Prostate gland (tissue), 2 donors: Measurements from ENCODE around the gene PRKD1. TPM values are rescaled to one million over a fixed set of nuclear protein-coding genes. Genes with fewer than 3 reads are reported as not detected.
"Not testable (repeated sequence)": the region's sequence is repeated elsewhere in the genome, so short reads cannot be mapped to it uniquely, and the experiment has no call there.

Experiments used
- DNase-seq: peaks from one replicate; pipeline ENCODE4 v3.0.0-alpha.2; 2019; ENCODE audit warnings: low spot score
- H3K27ac ChIP-seq, 2 donors: fragments of 200-600 bp; sonication (generic); 2 replicates each; pipeline ENCODE4 v1.5.1; 2017 to 2019
- H3K27me3 ChIP-seq: fragments of 200-600 bp; sonication (generic); replicated peaks from 2 replicates; pipeline ENCODE4 v1.5.1; 2019; ENCODE audit not compliant: insufficient read depth
- H3K36me3 ChIP-seq, 2 donors: fragments of 200-600 bp; sonication (generic); 1 replicate in 1 of 2; 2 replicates in 1 of 2; pipeline versions ENCODE4 v1.5.1 to v1.8.1; 2017 to 2019
- H3K4me1 ChIP-seq: fragments of 200-600 bp; sonication (generic); replicated peaks from 2 replicates; pipeline ENCODE4 v1.5.1; 2019
- H3K4me3 ChIP-seq, 2 donors: fragments of 200-600 bp; sonication (generic); 2 replicates each; pipeline ENCODE4 v1.5.1; 2017 to 2019
- H3K9me3 ChIP-seq: fragments of 200-600 bp; sonication (generic); 2 replicates; pipeline ENCODE4 v1.5.1; 2017
- POLR2A ChIP-seq: fragments of 450-650 bp; IDR thresholded peaks from one replicate; pipeline ENCODE4 v1.6.1; 2016; ENCODE audit warnings: antibody characterized with exemption, mild to moderate bottlenecking
- POLR2AphosphoS5 ChIP-seq: sonication (generic); formaldehyde crosslinking; IDR thresholded peaks from one replicate; pipeline ENCODE4 v1.6.1; 2017; ENCODE audit warnings: antibody characterized with exemption
- WGBS: methylation state at CpG from one replicate; pipeline ENCODE4 v1.1.5; 2018; 5-methylcytosine and 5-hydroxymethylcytosine counted together
- intact Hi-C: fragments of 100-400 bp; cut with DNase I; formaldehyde crosslinking; loops from one replicate; pipeline ENCODE4 v1.14.2; 2022
- total RNA-seq, 2 donors: library from RNA; depleted of rRNA; stranded (reverse); fragments of >200 nt; gene quantifications; one replicate each; pipeline ENCODE4 v1.1.0, GENCODE V29; 2016
- TF ChIP-seq, protein P1 (sequence below), 4 experiments: fragments of 200-600 bp in 2 of 4; fragments of 450-650 bp in 2 of 4; sonication (generic) in 2 of 4; IDR thresholded peaks; 1 replicate in 3 of 4; 2 replicates in 1 of 4; pipeline ENCODE4 v1.5.1; 2016 to 2019; ENCODE audit warnings: antibody characterized with exemption in 4 of 4, mild to moderate bottlenecking in 2 of 4, moderate library complexity in 2 of 4

Gene PRKD1
- total RNA-seq, 2 donors from 2014 or later = 45.0 to 82.0 TPM

- H3K4me3 ChIP-seq = no peak overlapping the region
- intact Hi-C loops = no loop called here
- H3K27ac ChIP-seq = no peak overlapping the region
- H3K9me3 ChIP-seq = no peaks in the 10 kb centered on the region
- WGBS = 73% methylated on average over 1 of the region's 1 CpG
- TF ChIP-seq, protein P1, sequence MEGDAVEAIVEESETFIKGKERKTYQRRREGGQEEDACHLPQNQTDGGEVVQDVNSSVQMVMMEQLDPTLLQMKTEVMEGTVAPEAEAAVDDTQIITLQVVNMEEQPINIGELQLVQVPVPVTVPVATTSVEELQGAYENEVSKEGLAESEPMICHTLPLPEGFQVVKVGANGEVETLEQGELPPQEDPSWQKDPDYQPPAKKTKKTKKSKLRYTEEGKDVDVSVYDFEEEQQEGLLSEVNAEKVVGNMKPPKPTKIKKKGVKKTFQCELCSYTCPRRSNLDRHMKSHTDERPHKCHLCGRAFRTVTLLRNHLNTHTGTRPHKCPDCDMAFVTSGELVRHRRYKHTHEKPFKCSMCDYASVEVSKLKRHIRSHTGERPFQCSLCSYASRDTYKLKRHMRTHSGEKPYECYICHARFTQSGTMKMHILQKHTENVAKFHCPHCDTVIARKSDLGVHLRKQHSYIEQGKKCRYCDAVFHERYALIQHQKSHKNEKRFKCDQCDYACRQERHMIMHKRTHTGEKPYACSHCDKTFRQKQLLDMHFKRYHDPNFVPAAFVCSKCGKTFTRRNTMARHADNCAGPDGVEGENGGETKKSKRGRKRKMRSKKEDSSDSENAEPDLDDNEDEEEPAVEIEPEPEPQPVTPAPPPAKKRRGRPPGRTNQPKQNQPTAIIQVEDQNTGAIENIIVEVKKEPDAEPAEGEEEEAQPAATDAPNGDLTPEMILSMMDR (IDR thresholded peaks at IDR 0.05) = no peak
- no peak for TF ChIP-seq POLR2A
- no peak for TF ChIP-seq POLR2AphosphoS5
- no peaks in the 10 kb centered on the region for H3K4me1 ChIP-seq
- no peaks in the 10 kb centered on the region for H3K36me3 ChIP-seq
- DNase-seq = no peak
- H3K27me3 ChIP-seq = no peaks in the 10 kb centered on the region
Observed at GRCh38 chr14:29843981-29844380, 83.7 kb downstream of the PRKD1 start.

DNA sequence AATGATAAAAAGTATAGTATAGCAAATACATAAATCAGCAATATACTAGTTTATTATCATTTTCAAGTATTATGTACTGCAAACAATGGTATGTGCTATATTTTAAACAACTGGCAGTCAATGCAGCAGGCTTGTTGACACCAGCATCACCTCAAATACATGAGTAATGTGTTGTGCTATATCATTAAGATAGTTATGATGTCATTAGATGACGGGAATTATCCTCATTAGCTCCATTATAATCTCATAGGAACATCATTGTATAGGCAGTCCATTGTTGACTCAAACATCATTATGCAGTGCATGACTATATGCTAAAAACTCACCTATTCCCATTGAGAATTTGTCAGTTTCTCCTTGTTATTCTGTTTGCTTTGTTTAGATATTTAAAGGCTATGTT, 85.4 kb downstream of the PRKD1 start:
- H3K36me3 ChIP-seq = no peaks in the 10 kb centered on the region
- H3K4me3 ChIP-seq = no peak overlapping the region
- no peak for DNase-seq
- no peaks in the 10 kb centered on the region for H3K27me3 ChIP-seq
- H3K9me3 ChIP-seq = no peaks in the 10 kb centered on the region
- WGBS = 96% methylated on average over 1 of the region's 1 CpG
- TF ChIP-seq, protein P1 (IDR thresholded peaks at IDR 0.05) = no peak
- no peak for TF ChIP-seq POLR2AphosphoS5
- TF ChIP-seq POLR2A = no peak
- H3K27ac ChIP-seq = no peak overlapping the region
- intact Hi-C loops = no loop called here
- H3K4me1 ChIP-seq = no peaks in the 10 kb centered on the region

GRCh38 chr14:29840369-29840892, 87.2 kb downstream of the PRKD1 start:
- WGBS = 95% methylated on average over 6 of the region's 6 CpGs
- intact Hi-C loops, DNase-seq, H3K27ac ChIP-seq, H3K27me3 ChIP-seq, H3K4me3 ChIP-seq, H3K9me3 ChIP-seq, H3K36me3 ChIP-seq, H3K4me1 ChIP-seq: not testable (repeated sequence)

DNA sequence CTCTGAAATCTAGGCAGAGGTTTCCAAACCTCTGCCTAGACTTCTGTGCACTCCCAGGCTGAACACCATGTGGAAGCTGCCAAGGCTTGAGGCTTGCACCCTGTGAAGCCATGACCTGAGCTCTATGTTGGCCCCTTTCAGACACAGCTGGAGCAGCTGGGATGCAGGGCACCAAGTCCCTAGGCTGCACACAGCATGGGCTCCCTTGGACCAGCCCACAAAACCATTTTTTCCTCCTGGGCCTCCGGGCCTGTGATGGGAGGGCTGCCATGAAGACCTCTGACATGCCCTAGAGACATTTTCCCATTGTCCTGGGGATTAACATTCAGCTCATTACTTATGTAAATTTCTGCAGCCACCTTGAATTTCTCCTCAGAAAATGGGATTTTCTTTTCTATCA, 88.0 kb downstream of the PRKD1 start:
- WGBS = 100% methylated on average over 1 of the region's 1 CpG
- H3K4me1 ChIP-seq = not testable (repeated sequence)

DNA sequence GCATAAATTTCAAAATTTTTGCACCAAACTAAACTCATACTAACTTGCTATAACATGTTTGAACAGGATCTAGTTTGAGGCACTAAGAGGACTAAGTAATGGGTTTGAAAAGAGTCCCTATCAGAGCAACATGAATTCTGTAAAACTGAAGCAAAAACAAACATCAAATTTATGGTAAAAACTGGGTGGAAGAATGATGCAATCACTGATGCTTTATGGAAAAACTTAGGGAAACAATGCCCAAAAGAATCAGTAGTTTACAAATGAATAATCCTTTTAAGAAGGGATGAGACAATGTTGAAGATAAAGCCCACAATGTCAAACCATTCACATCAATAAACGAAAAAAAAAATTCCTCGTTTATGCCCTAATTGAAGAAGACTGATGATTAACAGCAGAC, 88.9 kb downstream of the PRKD1 start:
- Histone ChIP-seq H3K27ac (no peak overlapping the region), H3K9me3 (no peaks in the 10 kb centered on the region), H3K4me1 (no peaks in the 10 kb centered on the region), H3K4me3 (no peak overlapping the region), H3K36me3 (no peaks in the 10 kb centered on the region), H3K27me3 (no peaks in the 10 kb centered on the region)
- DNase-seq = no peak
- WGBS = 97% methylated on average over 2 of the region's 2 CpGs
- intact Hi-C loops = no loop called here
- TF ChIP-seq POLR2AphosphoS5 = no peak
- TF ChIP-seq, protein P1 (IDR thresholded peaks at IDR 0.05) = no peak
- no peak for TF ChIP-seq POLR2A

More for the DNA sequence above, 88.0 kb downstream of the PRKD1 start:
- DNase-seq, H3K4me3 ChIP-seq, intact Hi-C loops, H3K27ac ChIP-seq, H3K27me3 ChIP-seq, H3K36me3 ChIP-seq, H3K9me3 ChIP-seq: not testable (repeated sequence)

GRCh38 chr14:29836395-29836794, 91.3 kb downstream of the PRKD1 start:
- H3K4me3 ChIP-seq = no peak overlapping the region
- no peaks in the 10 kb centered on the region for H3K36me3 ChIP-seq
- no peaks in the 10 kb centered on the region for H3K4me1 ChIP-seq
- H3K9me3 ChIP-seq = no peaks in the 10 kb centered on the region
- no peak overlapping the region for H3K27ac ChIP-seq
- TF ChIP-seq, protein P1 (IDR thresholded peaks at IDR 0.05) = no peak
- TF ChIP-seq POLR2A (no peak), POLR2AphosphoS5 (no peak)
- WGBS = 83% methylated on average over 2 of the region's 2 CpGs
- no peaks in the 10 kb centered on the region for H3K27me3 ChIP-seq
- no peak for DNase-seq
- intact Hi-C loops = no loop called here
